Activated CD4-positive, alpha-beta T cell treated with anti-CD3 and anti-CD28 coated beads, Interleukin-2, amount 50 U/mL, for 16 hours (primary cell): ENCODE results near the gene EIF3K.

Experiments
- DNase-seq: peaks from one replicate; pipeline ENCODE4 v3.0.0-alpha.2; 2020

Gene EIF3K

GRCh38 chr19:38669552-38669951 is 50.6 kb downstream of the EIF3K start:
- peak; percentile 64 for DNase-seq

GRCh38 chr19:38670921-38671398 is 52.0 kb downstream of the EIF3K start:
- no peak for DNase-seq

- DNase-seq = no peak
These were observed 52.7 kb downstream of the EIF3K start for GRCh38 chr19:38671654-38672053.

- DNase-seq = no peak
These were observed 54.0 kb downstream of the EIF3K start for GRCh38 chr19:38673030-38673429.

GRCh38 chr19:38674388-38675171 is 55.6 kb downstream of the EIF3K start:
- no peak for DNase-seq

GRCh38 chr19:38675611-38676010 is 56.6 kb downstream of the EIF3K start:
- DNase-seq = no peak

- no peak for DNase-seq
These were observed 57.3 kb downstream of the EIF3K start for GRCh38 chr19:38676023-38676877.

- no peak for DNase-seq
These were observed 58.1 kb downstream of the EIF3K start for GRCh38 chr19:38676878-38677646.

- no peak for DNase-seq
These were observed 59.4 kb downstream of the EIF3K start for GRCh38 chr19:38678217-38678890.

- DNase-seq = no peak
These were observed 60.0 kb downstream of the EIF3K start for GRCh38 chr19:38678891-38679494.

GRCh38 chr19:38679839-38680238 is 60.9 kb downstream of the EIF3K start:
- no peak for DNase-seq

GRCh38 chr19:38682195-38682867 is 63.3 kb downstream of the EIF3K start:
- DNase-seq = no peak

- no peak for DNase-seq
These were observed 63.9 kb downstream of the EIF3K start for GRCh38 chr19:38682872-38683392.

GRCh38 chr19:38683393-38684077 is 64.5 kb downstream of the EIF3K start:
- DNase-seq = peak; percentile 73

- DNase-seq = peak; percentile 82
These were observed 65.3 kb downstream of the EIF3K start for GRCh38 chr19:38684078-38684861.

GRCh38 chr19:38684862-38685665 is 66.1 kb downstream of the EIF3K start:
- no peak for DNase-seq

- DNase-seq = peak; percentile 33
These were observed 66.9 kb downstream of the EIF3K start for GRCh38 chr19:38685666-38686529.

GRCh38 chr19:38686530-38686888 is 67.5 kb downstream of the EIF3K start:
- DNase-seq = peak; percentile 63
